D721Med (cell line): ENCODE results near the gene CACNA1B.
"Not testable (repeated sequence)": the region's sequence is repeated elsewhere in the genome, so short reads cannot be mapped to it uniquely, and the experiment has no call there.

ENCODE experiments used
- DNase-seq: peaks from one replicate; pipeline ENCODE4 v3.0.0; 2011; ENCODE audit warnings: low spot score; ENCODE audit not compliant: insufficient read length
- FAIRE-seq: peaks from 2 replicates; lab custom pipeline; 2011; peaks lifted over from hg19 to GRCh38; lab: Jason Lieb, UNC
- CTCF ChIP-seq: IDR thresholded peaks from 2 replicates; pipeline ENCODE4 v1.5.1; 2012; ENCODE audit warnings: mild to moderate bottlenecking, control low read depth; ENCODE audit not compliant: insufficient read depth; ENCODE audit errors: missing control alignments

The CACNA1B gene

GRCh38 chr9:138143491-138143890 is 265.9 kb downstream of the CACNA1B start:
- FAIRE-seq, DNase-seq: not testable (repeated sequence)

GRCh38 chr9:138147556-138147955 is 270.0 kb downstream of the CACNA1B start:
- not testable (repeated sequence) for DNase-seq
- TF ChIP-seq CTCF, result peak; percentile 25

GRCh38 chr9:138149672-138150656 is 272.4 kb downstream of the CACNA1B start:
- not testable (repeated sequence) for DNase-seq, FAIRE-seq
- TF ChIP-seq CTCF, result peak; percentile 29

More at GRCh38 chr9:138147556-138147955, 270.0 kb downstream of the CACNA1B start:
- not testable (repeated sequence) for FAIRE-seq

GRCh38 chr9:138155788-138156187 is 278.2 kb downstream of the CACNA1B start:
- FAIRE-seq, result not testable (repeated sequence)

GRCh38 chr9:138166793-138167192 is 289.2 kb downstream of the CACNA1B start:
- not testable (repeated sequence) for FAIRE-seq, DNase-seq

More at GRCh38 chr9:138155788-138156187, 278.2 kb downstream of the CACNA1B start:
- DNase-seq, result not testable (repeated sequence)
